Measurements from ENCODE around the gene MYO3A.

The MYO3A gene

DNA sequence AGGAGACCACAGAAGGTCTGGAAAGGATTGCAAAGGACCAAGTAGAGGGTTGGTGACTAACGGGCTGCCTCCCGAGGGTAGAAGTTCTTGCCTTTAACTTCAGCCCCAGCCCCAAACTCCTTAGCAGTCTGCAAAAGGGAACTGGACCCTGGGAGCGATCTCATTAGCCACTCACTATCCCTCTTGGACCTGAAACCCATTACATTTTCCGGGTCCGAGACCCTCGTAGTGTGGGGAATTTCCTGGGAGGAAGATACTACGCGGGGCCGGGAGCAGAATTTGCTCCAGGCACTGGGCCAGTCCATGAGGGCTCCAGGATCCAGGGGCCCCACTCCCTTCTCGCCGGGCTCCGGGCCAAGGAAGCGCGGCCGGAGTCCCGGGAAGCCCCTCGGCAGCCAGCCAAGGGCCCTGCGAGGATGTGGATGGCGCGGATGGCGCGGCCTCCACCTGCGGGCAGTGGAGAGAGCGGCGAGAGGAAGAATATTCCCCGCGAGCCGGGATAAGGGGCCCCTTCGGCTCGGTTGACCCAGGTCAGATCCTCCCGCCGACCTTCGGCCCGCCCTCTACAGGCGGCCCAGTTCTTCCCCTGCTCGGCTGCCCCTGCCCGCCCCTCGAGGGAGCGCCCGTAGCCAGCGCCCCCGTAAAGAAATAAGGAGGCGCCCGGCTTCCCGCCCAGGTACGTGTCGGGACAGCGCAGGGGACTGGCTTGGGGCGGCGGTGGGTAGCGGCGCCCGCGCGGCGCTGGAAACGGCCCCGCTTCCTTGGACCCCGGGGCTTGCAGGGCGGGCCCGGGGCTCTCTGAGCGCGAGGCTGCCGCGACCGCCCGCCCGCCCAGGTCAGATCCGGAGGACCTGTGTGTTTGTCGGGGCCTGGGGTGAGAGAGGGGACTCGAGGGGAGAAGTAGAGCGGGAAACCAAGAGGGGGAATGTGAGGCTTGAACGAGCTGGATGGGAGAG lies at the start of gene MYO3A:
Gene MYO3A, plus strand, starts transcription at position 577 of the 956 bp plus-strand sequence. CDS start 17,882 bp downstream, outside the sequence.
- no peak for DNase-seq (ENCODE audit: low read depth in 2 of 2)

DNA sequence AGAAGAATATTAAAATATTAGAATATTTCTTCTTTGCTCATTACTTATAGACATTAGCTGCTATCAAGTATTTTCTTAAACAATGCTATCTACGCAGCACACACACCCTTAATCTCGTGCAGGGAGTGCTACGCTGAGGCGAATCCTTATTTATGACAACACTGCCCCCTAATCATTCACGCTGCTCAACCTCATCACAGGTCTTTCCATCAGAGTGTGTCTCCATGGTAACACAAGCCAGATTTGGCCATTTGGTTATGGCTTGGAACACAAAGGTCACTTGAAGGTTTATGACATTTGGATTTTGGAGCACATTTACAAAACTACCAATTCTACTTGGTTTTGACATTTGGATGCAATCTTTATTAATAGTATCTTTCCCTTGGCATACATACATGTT lies 45.4 kb upstream of the MYO3A start:
- no peak for DNase-seq (ENCODE audit: low read depth in 2 of 2)

- no peak for DNase-seq (ENCODE audit: low read depth in 2 of 2)
Measured at GRCh38 chr10:25890995-25891394, 43.0 kb upstream of the MYO3A start.

DNA sequence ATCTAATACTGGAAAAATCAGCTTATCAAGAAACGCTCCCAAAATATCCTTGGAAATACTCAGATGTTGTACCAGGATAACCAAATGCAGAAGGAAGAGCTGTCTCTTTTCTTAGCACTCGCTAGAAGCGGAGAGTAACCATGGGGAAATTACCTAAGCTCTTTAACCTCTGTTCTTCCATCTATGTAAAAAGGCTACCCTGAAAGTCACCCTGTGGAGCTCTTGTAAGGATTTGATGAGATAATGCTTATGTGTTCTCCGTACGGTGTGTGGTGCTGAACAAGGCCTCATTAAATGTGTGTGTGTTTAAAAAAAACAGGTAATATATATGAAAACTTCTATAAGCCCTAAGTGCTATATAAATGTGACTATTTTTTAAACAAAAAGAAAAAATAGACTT lies 38.2 kb upstream of the MYO3A start:
- DNase-seq (ENCODE audit: low read depth in 2 of 2): no peak

GRCh38 chr10:25896421-25896820 lies 37.6 kb upstream of the MYO3A start:
- DNase-seq (ENCODE audit: low read depth in 2 of 2): no peak

- DNase-seq (ENCODE audit: low read depth in 2 of 2): no peak
Measured at GRCh38 chr10:25899304-25899703, 34.7 kb upstream of the MYO3A start.

DNA sequence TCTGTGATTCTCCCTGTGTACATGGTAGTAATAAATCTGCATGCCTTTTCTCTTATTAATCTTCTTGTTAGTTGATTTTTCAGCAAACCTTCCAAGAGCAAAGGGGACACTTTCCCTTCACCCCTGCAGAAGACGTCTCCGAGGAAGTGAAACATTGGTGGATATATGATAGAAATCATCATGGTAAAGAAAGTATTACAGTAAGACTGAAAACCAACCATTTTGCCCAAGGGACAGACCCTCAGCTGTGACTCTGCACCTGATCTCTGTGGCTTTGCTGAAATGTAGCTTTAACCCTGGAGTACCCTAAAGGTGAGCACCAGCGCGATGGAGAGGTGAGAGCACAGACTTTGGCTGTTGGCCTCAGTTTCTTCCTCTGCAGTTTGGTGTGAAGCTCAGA lies 32.8 kb upstream of the MYO3A start:
- no peak for DNase-seq (ENCODE audit: low read depth in 2 of 2)

GRCh38 chr10:25902002-25902401 lies 32.0 kb upstream of the MYO3A start:
- no peak for DNase-seq (ENCODE audit: low read depth in 2 of 2)

DNA sequence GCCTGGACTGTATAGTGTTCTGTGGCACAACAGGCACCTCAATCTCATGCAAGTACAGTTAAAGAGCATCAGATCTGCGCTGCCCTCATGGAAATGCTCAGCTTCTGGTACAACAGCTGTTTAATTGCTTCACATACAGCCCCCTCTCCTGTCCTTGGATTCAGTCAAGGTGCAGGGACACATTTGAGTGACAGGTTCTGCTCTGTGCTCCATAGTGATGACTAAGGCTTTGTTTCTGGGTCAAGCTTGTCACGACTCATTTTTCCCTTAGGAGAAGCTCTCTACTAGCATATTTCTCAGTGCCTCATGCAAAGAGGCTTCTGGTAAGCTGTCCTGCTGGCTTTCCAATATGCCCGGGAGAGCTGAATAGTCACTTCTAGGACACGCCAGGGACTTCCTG lies 26.8 kb upstream of the MYO3A start:
- DNase-seq (ENCODE audit: low read depth in 2 of 2): no peak

- no peak for DNase-seq (ENCODE audit: low read depth in 2 of 2)
Measured at GRCh38 chr10:25912866-25913265, 21.2 kb upstream of the MYO3A start.

GRCh38 chr10:25914776-25915175 lies 19.3 kb upstream of the MYO3A start:
- DNase-seq (ENCODE audit: low read depth in 2 of 2): no peak

- DNase-seq (ENCODE audit: low read depth in 2 of 2): no peak
Measured at GRCh38 chr10:25934621-25935139, 651 bp downstream of the MYO3A start.

GRCh38 chr10:25938405-25938804 lies 4.4 kb downstream of the MYO3A start:
- no peak for DNase-seq (ENCODE audit: low read depth in 2 of 2)

- no peak for DNase-seq (ENCODE audit: low read depth in 2 of 2)
Measured at GRCh38 chr10:25944771-25945170, 10.7 kb downstream of the MYO3A start.

- DNase-seq (ENCODE audit: low read depth in 2 of 2): no peak
Measured at GRCh38 chr10:25952857-25953256, 18.8 kb downstream of the MYO3A start.

GRCh38 chr10:25954851-25955250 lies 20.8 kb downstream of the MYO3A start:
- no peak for DNase-seq (ENCODE audit: low read depth in 2 of 2)

DNA sequence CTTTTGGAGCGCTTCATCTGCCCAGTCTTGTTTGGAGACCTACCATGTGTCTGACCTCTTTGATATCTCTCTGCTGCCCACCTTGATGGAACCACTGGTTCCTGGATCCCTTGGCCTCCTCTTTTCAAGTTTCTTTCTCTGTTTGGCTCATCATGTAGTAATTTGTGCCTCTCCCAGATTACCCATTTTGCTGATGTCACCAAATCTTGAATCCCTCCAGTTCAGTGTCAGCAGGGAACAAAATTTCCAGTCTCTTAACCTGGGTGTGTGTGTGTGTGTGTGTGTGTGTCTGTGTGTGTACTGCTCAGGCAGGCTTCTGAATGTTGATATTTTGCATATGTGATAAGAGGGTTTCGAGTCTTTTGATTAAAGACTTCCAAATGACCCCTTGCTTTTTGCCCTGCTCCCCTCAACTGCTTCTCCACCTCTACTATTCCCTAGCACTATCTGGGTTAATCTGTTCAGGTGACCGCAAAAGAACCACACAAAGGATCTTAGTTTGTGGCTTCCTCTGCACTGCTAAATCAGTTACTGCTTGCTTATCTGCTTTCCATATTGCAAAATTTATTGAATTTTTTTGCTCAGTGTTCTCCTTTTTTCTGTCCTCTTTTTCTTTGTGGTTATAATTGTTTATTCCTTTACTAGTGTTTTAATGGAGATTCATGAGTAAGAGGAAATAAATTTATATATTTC lies 25.7 kb downstream of the MYO3A start:
- no peak for DNase-seq (ENCODE audit: low read depth in 2 of 2)

- DNase-seq (ENCODE audit: low read depth in 2 of 2): no peak
Measured at GRCh38 chr10:25965584-25965983, 31.6 kb downstream of the MYO3A start.

DNA sequence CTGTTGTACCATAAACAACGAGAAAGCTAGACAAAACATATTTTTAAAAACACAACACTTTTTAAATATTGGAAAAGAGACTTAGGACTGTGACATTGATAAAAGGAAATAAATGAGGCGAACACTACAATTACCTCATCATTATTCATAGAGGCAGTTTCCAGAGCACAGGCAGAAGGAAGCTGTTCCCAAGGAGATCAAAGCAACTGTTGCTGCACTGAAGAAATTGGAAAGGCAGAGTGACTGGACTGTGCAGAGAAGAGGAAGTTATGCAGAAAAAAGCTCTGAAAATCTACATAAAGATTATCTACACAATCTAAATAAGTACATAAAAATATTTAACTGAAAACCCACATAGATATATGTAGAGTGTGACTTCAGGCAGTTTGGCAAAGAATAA lies 32.8 kb downstream of the MYO3A start:
- no peak for DNase-seq (ENCODE audit: low read depth in 2 of 2)

DNA sequence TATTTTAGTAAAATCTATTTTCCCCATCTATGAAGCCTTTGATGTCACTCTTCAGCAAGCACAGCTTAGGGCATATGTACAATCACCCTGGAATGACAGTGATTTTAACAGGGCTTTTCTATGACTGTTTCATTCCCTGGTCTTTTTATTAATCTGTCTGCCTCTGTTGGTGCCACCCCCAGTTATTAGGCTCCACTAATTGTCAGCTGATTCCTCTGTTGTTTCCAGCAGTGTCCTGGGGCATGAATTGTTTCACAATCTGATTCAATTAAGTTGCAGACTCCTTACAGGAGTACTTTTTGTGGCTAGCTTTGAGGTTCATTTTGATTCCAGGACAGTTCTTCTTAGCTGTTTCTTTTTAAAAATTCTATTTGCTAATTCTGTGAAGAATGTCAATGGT lies 38.6 kb downstream of the MYO3A start:
- no peak for DNase-seq (ENCODE audit: low read depth in 2 of 2)

- no peak for DNase-seq (ENCODE audit: low read depth in 2 of 2)
Measured at GRCh38 chr10:25974897-25975459, 40.9 kb downstream of the MYO3A start.

DNA sequence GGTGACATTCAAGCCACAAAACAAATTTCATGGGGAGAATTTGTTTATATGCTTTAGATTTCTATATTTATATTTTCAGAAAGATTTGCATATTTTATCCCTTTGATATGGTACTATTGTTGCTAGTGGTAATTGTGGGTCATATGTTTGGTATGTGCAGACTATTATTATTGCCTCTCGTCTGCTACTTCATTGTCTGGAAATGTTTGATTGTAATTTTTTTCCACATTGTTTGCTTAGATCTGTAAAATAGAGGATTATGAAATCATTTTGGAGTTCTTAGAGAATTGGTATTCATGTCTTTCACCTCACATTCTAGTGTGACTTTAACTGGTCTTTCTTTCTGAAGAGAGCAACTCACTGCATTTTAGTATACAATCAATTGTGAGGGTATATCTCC lies 44.7 kb downstream of the MYO3A start:
- no peak for DNase-seq (ENCODE audit: low read depth in 2 of 2)

Data from fibroblast of skin of left quadriceps (primary cell).